GM12878 (cell line): Measurements from ENCODE around the gene OR4D1. TPM values are rescaled to one million over a fixed set of nuclear protein-coding genes. Genes with fewer than 3 reads are reported as not detected.

ENCODE experiments used
- ATAC-seq: fragments of 200-7000 bp; cut with Tn5 transposase; 3 replicates; pipeline ENCODE4 v1.9.1; 2020; ENCODE audit warnings: mild to moderate bottlenecking, moderate library complexity
- BruUV-seq: library from RNA; stranded (reverse); fragments of 400-500 nt; replicated peaks from 2 replicates; lab custom pipeline; 2021; lab: Mats Ljungman, UMichigan
- CTCF ChIA-PET: fragments of 300-600 bp; sonication (Branson Sonifier 250); formaldehyde crosslinking; extraction: SDS; loops from one replicate; lab custom pipeline; 2021; ENCODE audit warnings: inconsistent platforms; lab: Yijun Ruan, JAX
- POLR2A ChIA-PET: fragments of 350-600 bp; formaldehyde crosslinking; extraction: SDS; loops from one replicate; lab custom pipeline; 2021; ENCODE audit warnings: inconsistent platforms; lab: Charles Lee
- RAD21 ChIA-PET: fragments of 300-600 bp; sonication (Branson Sonifier 250); formaldehyde crosslinking; loops from one replicate; lab custom pipeline; 2023; ENCODE audit warnings: antibody characterized with exemption; ENCODE audit not compliant: unreplicated experiment; lab: Charles Lee
- SMC1A ChIA-PET: fragments of 300-600 bp; sonication (Branson Sonifier 250); formaldehyde crosslinking; loops from one replicate; lab custom pipeline; 2023; ENCODE audit not compliant: unreplicated experiment, uncharacterized antibody; lab: Charles Lee
- DNase-seq: peaks from one replicate; pipeline ENCODE4 v3.0.0-alpha.2; 2011; ENCODE audit warnings: low read depth, low spot score
- FAIRE-seq: peaks from 3 replicates; lab custom pipeline; 2011; peaks lifted over from hg19 to GRCh38; lab: Jason Lieb, UNC
- H2AFZ ChIP-seq: 2 replicates; pipeline ENCODE4 v1.6.0; 2011; ENCODE audit warnings: low read depth, low read length, control low read depth; ENCODE audit not compliant: control insufficient read depth
- H3K27ac ChIP-seq: 2 replicates; pipeline ENCODE4 v1.5.1; 2011; ENCODE audit warnings: control low read depth; ENCODE audit not compliant: control insufficient read depth, insufficient read depth
- H3K27me3 ChIP-seq, 2 experiments: replicated peaks in 1 of 2; 2 replicates each; pipeline versions ENCODE4 v1.6.0 to v1.6.1; 2011; ENCODE audit warnings: low read length in 1 of 2; ENCODE audit not compliant: control insufficient read depth in 2 of 2, insufficient read depth in 2 of 2
- H3K36me3 ChIP-seq, 2 experiments: 2 replicates each; pipeline ENCODE4 v1.5.1; 2011; ENCODE audit warnings: low read length in 1 of 2; ENCODE audit not compliant: control insufficient read depth in 2 of 2, insufficient read depth in 2 of 2
- H3K4me1 ChIP-seq: 2 replicates; pipeline ENCODE4 v1.6.1; 2011; ENCODE audit warnings: mild to moderate bottlenecking, low read length, moderate library complexity, mixed read lengths; ENCODE audit not compliant: control insufficient read depth, insufficient read depth
- H3K4me2 ChIP-seq: 2 replicates; pipeline ENCODE4 v1.6.0; 2011; ENCODE audit warnings: control low read depth; ENCODE audit not compliant: control insufficient read depth, insufficient read depth
- H3K4me3 ChIP-seq: fragments of 200-600 bp; sonication (generic); 2 replicates; pipeline ENCODE4 v1.5.1; 2016
- H3K79me2 ChIP-seq: 2 replicates; pipeline ENCODE4 v1.6.0; 2011; ENCODE audit warnings: low read length; ENCODE audit not compliant: control insufficient read depth, insufficient read depth
- H3K9ac ChIP-seq: 2 replicates; pipeline ENCODE4 v1.8.0; 2011; ENCODE audit warnings: low read length, control low read depth, mixed read lengths; ENCODE audit not compliant: control insufficient read depth, insufficient read depth
- H3K9me3 ChIP-seq: replicated peaks from 3 replicates; pipeline ENCODE4 v1.5.1; 2011; ENCODE audit warnings: mild to moderate bottlenecking, low read length; ENCODE audit not compliant: control insufficient read depth, insufficient read depth
- H4K20me1 ChIP-seq: 2 replicates; pipeline ENCODE4 v1.6.0; 2011; ENCODE audit not compliant: control insufficient read depth, insufficient read depth
- ASH2L ChIP-seq: fragments of 300-600, 200-600 bp; sonication (generic); IDR thresholded peaks from 2 replicates; pipeline ENCODE4 v1.6.1; 2017; ENCODE audit warnings: low read depth, mild to moderate bottlenecking, borderline replicate concordance
- CBX3 ChIP-seq: fragments of 200-600 bp; sonication (generic); IDR thresholded peaks from 2 replicates; pipeline ENCODE4 v1.6.1; 2016; ENCODE audit warnings: low read depth, borderline replicate concordance
- HCFC1 ChIP-seq: fragments of 150-350 bp; IDR thresholded peaks from 2 replicates; pipeline ENCODE4 v1.6.1; 2014; ENCODE audit warnings: low read length
- IKZF2 ChIP-seq, 2 experiments: fragments of 450-650 bp; IDR thresholded peaks; 2 replicates each; pipeline ENCODE4 v1.6.1; 2017; ENCODE audit warnings: mild to moderate bottlenecking in 2 of 2, moderate library complexity in 2 of 2
- MTA2 ChIP-seq: fragments of 450-650 bp; IDR thresholded peaks from 2 replicates; pipeline ENCODE4 v1.6.1; 2016; ENCODE audit warnings: low read depth, mild to moderate bottlenecking, moderate library complexity
- NFXL1 ChIP-seq: fragments of 450-650 bp; IDR thresholded peaks from 2 replicates; pipeline ENCODE4 v1.6.1; 2017; ENCODE audit warnings: antibody characterized with exemption, mild to moderate bottlenecking, borderline replicate concordance
- NRF1 ChIP-seq: conservative IDR thresholded peaks from 2 replicates; pipeline ENCODE4 v1.6.1; 2011; ENCODE audit warnings: mild to moderate bottlenecking, low read depth, low read length, improper control_type of control experiment
- SMAD1 ChIP-seq: fragments of 450-650 bp; IDR thresholded peaks from 2 replicates; pipeline ENCODE4 v1.6.1; 2018; ENCODE audit warnings: mild to moderate bottlenecking, low read depth; ENCODE audit not compliant: partially characterized antibody
- SMAD5 ChIP-seq: IDR thresholded peaks from 2 replicates; pipeline ENCODE4 v1.6.1; 2016; ENCODE audit warnings: antibody characterized with exemption, low read depth
- SREBF1 ChIP-seq: IDR thresholded peaks from 2 replicates; pipeline ENCODE4 v1.6.1; 2012; ENCODE audit warnings: mild to moderate bottlenecking, low read length
- SRF ChIP-seq, 2 experiments: IDR thresholded peaks; 2 replicates each; pipeline ENCODE4 v1.6.1; 2011; ENCODE audit warnings: low read depth in 2 of 2, low read length in 2 of 2, mild to moderate bottlenecking in 1 of 2, moderate library complexity in 1 of 2
- WGBS: methylation state at CpG from one replicate; pipeline ENCODE4 v1.1.6; 2016; ENCODE audit warnings: low lambda C conversion rate; ENCODE audit not compliant: insufficient replicate concordance, insufficient coverage; ENCODE audit errors: missing lambda C conversion rate; 5-methylcytosine and 5-hydroxymethylcytosine counted together
- in situ Hi-C: fragments of 300-500 bp; cut with MboI; formaldehyde crosslinking; loops from 9 replicates; pipeline ENCODE4 v1.14.3; 2018; ENCODE audit warnings: mixed read lengths
- intact Hi-C: fragments of 100-400 bp; cut with micrococcal nuclease; formaldehyde crosslinking; loops from one replicate; pipeline ENCODE4 v1.14.2; 2022; ENCODE audit not compliant: unreplicated experiment
- polyA plus RNA-seq, 11 experiments: library from polyadenylated mRNA; depleted of rRNA in 4 of 11; unstranded in 6 of 11; stranded (reverse) in 5 of 11; fragments of >200 nt; fragmentation: Nextera tagmentation in 4 of 11; fragmentation: Illumina TruSeq in 1 of 11; extraction: Ambion mirVana in 4 of 11; extraction: Trizol in 1 of 11; gene quantifications; 1 replicate in 1 of 11; 2 replicates in 10 of 11; pipeline versions ENCODE4 v1.2.1 to v1.2.3, GENCODE V29; 2011 to 2016; ENCODE audit warnings: inconsistent platforms in 2 of 11, missing spikeins in 2 of 11, low read depth in 1 of 11
- total RNA-seq, 4 experiments: library from RNA; depleted of rRNA in 3 of 4; stranded (reverse); fragments of >200 nt in 3 of 4; fragmentation: Illumina TruSeq in 1 of 4; extraction: Trizol in 1 of 4; gene quantifications; 2 replicates each; pipeline versions ENCODE4 v1.2.1 to v1.2.3, GENCODE V29; 2013 to 2021
- TF ChIP-seq, protein P1 (sequence below): fragments of 450-650 bp; IDR thresholded peaks from 2 replicates; pipeline ENCODE4 v1.6.1; 2017; ENCODE audit warnings: mild to moderate bottlenecking
- TF ChIP-seq, protein P2 (sequence below): fragments of 450-650 bp; IDR thresholded peaks from 2 replicates; pipeline ENCODE4 v1.6.1; 2018; ENCODE audit warnings: mild to moderate bottlenecking, low read depth, moderate library complexity; ENCODE audit not compliant: partially characterized antibody

OR4D1 gene
- total and polyA plus RNA-seq, 10 of the 15 experiments (the other 5 are each of a cell fraction or from before 2014, with no cell fraction given), result not detected

- TF ChIP-seq CBX3 (no peak), HCFC1 (no peak), NRF1 (no peak), MTA2 (no peak), ASH2L (no peak), SRF (IDR thresholded peaks at IDR 0.05; ENCODE audit: low read depth in 2 of 2, low read length in 2 of 2) (no peak), SMAD1 (no peak)
- CTCF ChIA-PET, result interaction anchor here (0.9 kb wide), 1 partner anchor 14 kb away, joined by 3 read pairs; no protein-coding TSS in a partner anchor
- FAIRE-seq (no peak), DNase-seq (no peak), ATAC-seq (no peak)
- SMC1A ChIA-PET, result no interaction called here
- peaks cover 2 to 7% of the 10 kb centered on the region in 2 experiments for H3K27me3 ChIP-seq
- H4K20me1 ChIP-seq, result no peaks in the 10 kb centered on the region
- no peaks in the 10 kb centered on the region; the same call in 1 of the 3 replicates for H3K9me3 ChIP-seq
- no peak overlapping the region for H3K4me2 ChIP-seq
- H3K4me1 ChIP-seq, result no peaks in the 10 kb centered on the region
- H3K27ac ChIP-seq, result no peak overlapping the region
- no peaks in the 10 kb centered on the region for H3K36me3 ChIP-seq
- no peak overlapping the region for H3K4me3 ChIP-seq
- RAD21 ChIA-PET, result no interaction called here
- POLR2A ChIA-PET, result no interaction called here
- H2AFZ ChIP-seq, result no peak overlapping the region
- no peak overlapping the region for H3K9ac ChIP-seq
- BruUV-seq, result no TSS peak
- H3K79me2 ChIP-seq, result no peaks in the 10 kb centered on the region
- 43% methylated on average over 3 of the region's 3 CpGs for WGBS
- intact Hi-C loops (no loop called here), in situ Hi-C loops (no loop called here)
Measured at GRCh38 chr17:58148609-58149008, 425 bp downstream of the OR4D1 start.

- ATAC-seq, result no peak
- no peak overlapping the region for H3K27ac ChIP-seq
- FAIRE-seq, result no peak
- no peak overlapping the region for H3K9ac ChIP-seq
- WGBS, result 45% methylated on average over 6 of the region's 6 CpGs
- H3K36me3 ChIP-seq, result no peaks in the 10 kb centered on the region
- intact Hi-C loops, result no loop called here
- ChIA-PET CTCF (no interaction called here), SMC1A (interaction anchor here (1.1 kb wide), 1 partner anchor 20 kb away, joined by 3 read pairs; no protein-coding TSS in a partner anchor), POLR2A (no interaction called here), RAD21 (no interaction called here)
- H4K20me1 ChIP-seq, result no peaks in the 10 kb centered on the region; the same call in 1 of the 2 replicates
- no peak overlapping the region for H2AFZ ChIP-seq
- H3K79me2 ChIP-seq, result no peaks in the 10 kb centered on the region
- no peaks in the 10 kb centered on the region for H3K4me1 ChIP-seq
- DNase-seq, result no peak
- H3K27me3 ChIP-seq, result peaks cover 2 to 4% of the 10 kb centered on the region in 2 experiments
- no peak overlapping the region for H3K4me2 ChIP-seq
- no TSS peak for BruUV-seq
- in situ Hi-C loops, result no loop called here
- H3K9me3 ChIP-seq, result no peaks in the 10 kb centered on the region; the same call in 1 of the 3 replicates
- no peak overlapping the region for H3K4me3 ChIP-seq
- TF ChIP-seq, protein P1, sequence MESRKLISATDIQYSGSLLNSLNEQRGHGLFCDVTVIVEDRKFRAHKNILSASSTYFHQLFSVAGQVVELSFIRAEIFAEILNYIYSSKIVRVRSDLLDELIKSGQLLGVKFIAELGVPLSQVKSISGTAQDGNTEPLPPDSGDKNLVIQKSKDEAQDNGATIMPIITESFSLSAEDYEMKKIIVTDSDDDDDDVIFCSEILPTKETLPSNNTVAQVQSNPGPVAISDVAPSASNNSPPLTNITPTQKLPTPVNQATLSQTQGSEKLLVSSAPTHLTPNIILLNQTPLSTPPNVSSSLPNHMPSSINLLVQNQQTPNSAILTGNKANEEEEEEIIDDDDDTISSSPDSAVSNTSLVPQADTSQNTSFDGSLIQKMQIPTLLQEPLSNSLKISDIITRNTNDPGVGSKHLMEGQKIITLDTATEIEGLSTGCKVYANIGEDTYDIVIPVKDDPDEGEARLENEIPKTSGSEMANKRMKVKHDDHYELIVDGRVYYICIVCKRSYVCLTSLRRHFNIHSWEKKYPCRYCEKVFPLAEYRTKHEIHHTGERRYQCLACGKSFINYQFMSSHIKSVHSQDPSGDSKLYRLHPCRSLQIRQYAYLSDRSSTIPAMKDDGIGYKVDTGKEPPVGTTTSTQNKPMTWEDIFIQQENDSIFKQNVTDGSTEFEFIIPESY, result no peak
- TF ChIP-seq NFXL1, result no peak
- TF ChIP-seq IKZF2 (IDR thresholded peaks at IDR 0.05), result no peak
- TF ChIP-seq, protein P2, sequence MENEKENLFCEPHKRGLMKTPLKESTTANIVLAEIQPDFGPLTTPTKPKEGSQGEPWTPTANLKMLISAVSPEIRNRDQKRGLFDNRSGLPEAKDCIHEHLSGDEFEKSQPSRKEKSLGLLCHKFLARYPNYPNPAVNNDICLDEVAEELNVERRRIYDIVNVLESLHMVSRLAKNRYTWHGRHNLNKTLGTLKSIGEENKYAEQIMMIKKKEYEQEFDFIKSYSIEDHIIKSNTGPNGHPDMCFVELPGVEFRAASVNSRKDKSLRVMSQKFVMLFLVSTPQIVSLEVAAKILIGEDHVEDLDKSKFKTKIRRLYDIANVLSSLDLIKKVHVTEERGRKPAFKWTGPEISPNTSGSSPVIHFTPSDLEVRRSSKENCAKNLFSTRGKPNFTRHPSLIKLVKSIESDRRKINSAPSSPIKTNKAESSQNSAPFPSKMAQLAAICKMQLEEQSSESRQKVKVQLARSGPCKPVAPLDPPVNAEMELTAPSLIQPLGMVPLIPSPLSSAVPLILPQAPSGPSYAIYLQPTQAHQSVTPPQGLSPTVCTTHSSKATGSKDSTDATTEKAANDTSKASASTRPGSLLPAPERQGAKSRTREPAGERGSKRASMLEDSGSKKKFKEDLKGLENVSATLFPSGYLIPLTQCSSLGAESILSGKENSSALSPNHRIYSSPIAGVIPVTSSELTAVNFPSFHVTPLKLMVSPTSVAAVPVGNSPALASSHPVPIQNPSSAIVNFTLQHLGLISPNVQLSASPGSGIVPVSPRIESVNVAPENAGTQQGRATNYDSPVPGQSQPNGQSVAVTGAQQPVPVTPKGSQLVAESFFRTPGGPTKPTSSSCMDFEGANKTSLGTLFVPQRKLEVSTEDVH, result no peak
- TF ChIP-seq SREBF1, result no peak
- no peak for TF ChIP-seq SMAD5
Measured at GRCh38 chr17:58150394-58150793, 2.2 kb downstream of the OR4D1 start.
